Upper lobe of right lung (tissue), 1 donor: ENCODE results near the gene GPC3. TPM values are rescaled to one million over a fixed set of nuclear protein-coding genes. Genes with fewer than 3 reads are reported as not detected.

ENCODE experiments used
- ATAC-seq: fragments of 200-7000 bp; cut with Tn5 transposase; one replicate; pipeline ENCODE4 v1.9.1; 2020; ENCODE audit warnings: mild to moderate bottlenecking, moderate library complexity
- DNase-seq: peaks from one replicate; pipeline ENCODE4 v3.0.0-alpha.2; 2020
- H3K27ac ChIP-seq: fragments of 200-600 bp; one replicate; pipeline ENCODE4 v1.8.0; 2022
- H3K27me3 ChIP-seq: fragments of 200-600 bp; one replicate; pipeline ENCODE4 v1.8.0; 2022; ENCODE audit warnings: mild to moderate bottlenecking
- H3K36me3 ChIP-seq: fragments of 200-600 bp; one replicate; pipeline ENCODE4 v1.8.0; 2022
- H3K4me1 ChIP-seq: fragments of 200-600 bp; one replicate; pipeline ENCODE4 v1.8.0; 2022
- H3K4me3 ChIP-seq: fragments of 200-600 bp; one replicate; pipeline ENCODE4 v1.8.0; 2022; ENCODE audit warnings: mild to moderate bottlenecking
- H3K9me3 ChIP-seq: fragments of 200-600 bp; one replicate; pipeline ENCODE4 v1.8.0; 2022
- intact Hi-C: fragments of 100-400 bp; cut with DNase I; formaldehyde crosslinking; loops from one replicate; pipeline ENCODE4 v1.11.0; 2022
- total RNA-seq: library from RNA; stranded (reverse); fragmentation: NEBNext Ultra II Directional; extraction: Animal tissue kit (Norgen Biotek cat#: 25700); gene quantifications from one replicate; pipeline ENCODE4 v1.2.1, GENCODE V29; 2021
- TF ChIP-seq, protein P1 (sequence below): fragments of 200-600 bp; IDR thresholded peaks from one replicate; pipeline ENCODE4 v1.8.0; 2022; ENCODE audit warnings: antibody characterized with exemption
- donor health status: DM: no; HTN: yes; CAD: no; lungs with severe emphysema.

The GPC3 gene
- total RNA-seq, 1 donor from 2014 or later: 67.7 TPM

DNA sequence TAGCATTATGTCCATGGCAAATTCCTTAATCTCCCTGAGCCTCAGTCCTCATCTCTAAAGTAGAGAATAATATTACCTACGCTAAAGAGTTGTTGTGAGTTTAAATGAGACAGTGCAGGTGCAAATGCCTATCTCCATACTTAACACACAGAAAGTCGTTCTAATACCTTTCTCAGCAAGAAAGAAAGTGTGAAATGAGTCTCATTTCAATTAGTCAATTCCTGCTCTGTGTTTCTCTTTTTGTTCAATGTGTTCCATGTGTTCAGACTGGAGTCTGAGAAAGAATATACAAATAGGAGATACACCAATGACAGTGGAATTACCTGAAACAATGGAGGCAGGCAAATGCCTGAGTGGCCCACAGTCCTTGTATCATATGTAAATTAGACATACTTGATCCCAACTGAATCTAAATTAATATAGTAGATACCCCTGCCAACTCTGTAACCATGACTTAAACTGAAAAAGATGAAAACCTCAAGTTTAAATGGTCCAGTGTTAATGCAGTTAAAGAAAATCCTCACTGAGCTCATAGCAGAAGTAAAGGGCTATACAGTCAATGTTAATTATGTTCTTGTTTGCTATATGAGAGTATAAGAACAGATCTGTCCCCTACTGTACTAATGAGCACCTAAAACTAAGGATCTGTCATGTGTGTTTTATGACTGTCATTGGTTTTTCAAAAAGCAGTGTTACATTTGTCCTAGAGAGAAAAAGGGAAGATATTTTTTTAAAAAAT lies 68.2 kb downstream of the GPC3 start:
- Histone ChIP-seq H3K27ac (no peak overlapping the region), H3K4me3 (no peak overlapping the region), H3K9me3 (no peaks in the 10 kb centered on the region), H3K4me1 (no peaks in the 10 kb centered on the region), H3K36me3 (no peaks in the 10 kb centered on the region), H3K27me3 (no peaks in the 10 kb centered on the region)
- ATAC-seq (no peak), DNase-seq (no peak)
- intact Hi-C loops: no loop called here
- TF ChIP-seq, protein P1, sequence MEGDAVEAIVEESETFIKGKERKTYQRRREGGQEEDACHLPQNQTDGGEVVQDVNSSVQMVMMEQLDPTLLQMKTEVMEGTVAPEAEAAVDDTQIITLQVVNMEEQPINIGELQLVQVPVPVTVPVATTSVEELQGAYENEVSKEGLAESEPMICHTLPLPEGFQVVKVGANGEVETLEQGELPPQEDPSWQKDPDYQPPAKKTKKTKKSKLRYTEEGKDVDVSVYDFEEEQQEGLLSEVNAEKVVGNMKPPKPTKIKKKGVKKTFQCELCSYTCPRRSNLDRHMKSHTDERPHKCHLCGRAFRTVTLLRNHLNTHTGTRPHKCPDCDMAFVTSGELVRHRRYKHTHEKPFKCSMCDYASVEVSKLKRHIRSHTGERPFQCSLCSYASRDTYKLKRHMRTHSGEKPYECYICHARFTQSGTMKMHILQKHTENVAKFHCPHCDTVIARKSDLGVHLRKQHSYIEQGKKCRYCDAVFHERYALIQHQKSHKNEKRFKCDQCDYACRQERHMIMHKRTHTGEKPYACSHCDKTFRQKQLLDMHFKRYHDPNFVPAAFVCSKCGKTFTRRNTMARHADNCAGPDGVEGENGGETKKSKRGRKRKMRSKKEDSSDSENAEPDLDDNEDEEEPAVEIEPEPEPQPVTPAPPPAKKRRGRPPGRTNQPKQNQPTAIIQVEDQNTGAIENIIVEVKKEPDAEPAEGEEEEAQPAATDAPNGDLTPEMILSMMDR: no peak

DNA sequence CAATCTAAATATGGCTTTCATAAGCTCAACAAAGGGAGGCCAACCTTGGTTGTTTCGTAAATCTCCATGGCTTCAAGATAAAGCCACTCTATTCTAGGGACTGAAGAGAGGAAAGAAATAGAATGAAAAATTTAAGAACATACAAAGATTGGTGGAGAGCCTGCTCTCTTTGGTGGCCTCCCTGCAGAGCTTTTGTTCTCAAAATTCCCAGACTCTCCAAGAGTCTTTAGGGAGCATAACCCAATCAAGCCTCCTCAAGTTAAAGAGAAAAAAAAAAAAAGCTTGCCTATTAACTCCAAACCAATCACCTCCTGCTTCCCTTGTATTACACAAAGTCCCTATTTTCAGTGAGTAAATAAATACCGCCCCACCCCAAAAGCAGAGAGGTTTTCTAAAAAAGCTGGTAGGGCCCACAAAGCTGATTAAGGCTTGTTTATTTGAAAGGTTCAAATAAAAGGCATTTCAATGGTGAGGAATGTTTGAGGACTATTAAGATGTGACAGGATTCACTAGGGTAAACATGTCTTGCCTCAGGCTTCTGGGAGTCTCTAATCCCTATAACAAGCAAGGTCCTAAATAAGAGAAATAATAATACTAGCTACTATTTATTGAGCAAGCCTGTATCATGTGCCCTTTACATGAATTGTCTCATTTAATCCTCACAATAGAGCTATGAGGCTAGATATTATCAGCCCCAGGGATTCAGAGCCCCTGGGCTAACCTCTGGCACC lies 71.6 kb downstream of the GPC3 start:
- Histone ChIP-seq H3K27me3 (no peaks in the 10 kb centered on the region), H3K4me3 (no peak overlapping the region), H3K9me3 (no peaks in the 10 kb centered on the region), H3K27ac (no peak overlapping the region), H3K36me3 (no peaks in the 10 kb centered on the region), H3K4me1 (no peaks in the 10 kb centered on the region)
- TF ChIP-seq, protein P1: no peak
- no peak for ATAC-seq
- intact Hi-C loops: no loop called here
- no peak for DNase-seq

DNA sequence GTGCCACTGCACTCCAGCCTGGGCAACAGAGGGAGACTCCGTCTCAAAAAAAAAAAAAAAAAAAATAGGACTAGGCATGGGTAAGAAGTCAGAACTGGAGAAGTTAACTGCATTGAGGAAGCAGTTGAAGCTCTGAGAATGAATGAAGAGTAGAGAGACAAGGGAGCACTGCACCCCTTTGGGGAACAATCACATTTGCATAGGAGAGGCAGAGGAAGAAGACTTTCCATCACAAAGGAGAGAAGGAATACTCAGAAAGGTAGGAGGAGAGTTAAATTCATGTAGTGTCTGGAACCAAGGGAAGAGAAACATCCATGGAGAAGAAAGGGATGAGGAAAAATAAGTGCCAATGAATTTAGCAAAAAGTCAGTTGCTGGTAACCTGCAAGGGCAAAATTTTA lies 72.4 kb downstream of the GPC3 start:
- Histone ChIP-seq H3K27me3 (no peaks in the 10 kb centered on the region), H3K4me1 (no peaks in the 10 kb centered on the region), H3K27ac (no peak overlapping the region), H3K9me3 (no peaks in the 10 kb centered on the region), H3K4me3 (no peak overlapping the region), H3K36me3 (no peaks in the 10 kb centered on the region)
- intact Hi-C loops: no loop called here
- TF ChIP-seq, protein P1: no peak
- ATAC-seq (no peak), DNase-seq (no peak)

DNA sequence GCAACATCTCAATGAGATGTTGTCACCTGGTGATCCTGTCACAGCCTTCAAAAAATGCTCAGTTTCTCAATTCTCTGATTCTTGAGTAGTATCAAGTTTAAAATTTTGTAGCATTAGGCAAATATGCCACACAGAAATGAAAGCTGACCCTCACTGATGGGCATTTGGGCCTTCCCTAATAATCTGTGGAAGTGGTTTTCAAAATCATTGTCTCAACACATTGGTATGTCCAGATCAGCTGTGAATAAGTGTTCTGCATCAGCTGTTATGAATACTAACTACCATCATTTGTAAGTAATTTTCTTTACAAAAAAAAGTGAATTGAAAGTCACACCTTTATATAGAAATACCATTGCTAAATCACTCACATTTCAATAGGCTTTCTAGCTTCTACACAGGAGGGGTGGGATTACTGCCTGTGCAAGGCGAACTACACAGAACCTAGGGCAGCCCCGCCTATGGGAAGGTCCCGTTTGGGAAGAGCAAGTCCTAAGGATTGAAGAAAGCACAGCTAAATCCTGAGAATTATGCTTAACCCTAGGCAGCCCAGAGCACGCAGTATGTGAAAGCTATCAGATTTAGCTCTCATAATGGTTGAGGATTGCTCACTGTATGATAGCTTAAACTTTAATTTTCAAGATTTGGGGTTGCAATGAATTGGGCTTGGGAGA lies 73.4 kb downstream of the GPC3 start:
- H3K36me3 ChIP-seq: no peaks in the 10 kb centered on the region
- intact Hi-C loops: no loop called here
- TF ChIP-seq, protein P1: no peak
- no peaks in the 10 kb centered on the region for H3K9me3 ChIP-seq
- no peaks in the 10 kb centered on the region for H3K4me1 ChIP-seq
- no peak overlapping the region for H3K27ac ChIP-seq
- no peaks in the 10 kb centered on the region for H3K27me3 ChIP-seq
- ATAC-seq (no peak), DNase-seq (no peak)
- H3K4me3 ChIP-seq: no peak overlapping the region

DNA sequence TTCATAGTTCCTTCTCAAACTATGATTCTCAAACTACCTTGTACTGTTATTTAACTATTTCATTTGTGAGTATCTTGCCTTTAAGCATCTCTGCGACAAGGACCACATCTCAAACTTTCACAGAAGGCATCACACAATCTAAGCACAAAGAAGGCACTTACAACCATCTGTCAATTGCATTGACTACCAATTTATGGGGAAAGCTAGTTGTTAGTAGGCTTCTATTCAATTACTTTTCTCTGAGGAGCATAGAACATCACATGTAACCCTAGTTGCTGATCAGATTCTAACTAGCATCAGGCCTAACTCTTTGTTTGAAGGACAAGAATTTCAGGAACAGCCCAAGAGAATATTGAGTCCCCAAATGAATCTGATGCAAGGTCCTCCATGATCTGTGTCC lies 74.9 kb downstream of the GPC3 start:
- H3K36me3 ChIP-seq: no peaks in the 10 kb centered on the region
- no peaks in the 10 kb centered on the region for H3K27me3 ChIP-seq
- intact Hi-C loops: no loop called here
- TF ChIP-seq, protein P1: no peak
- no peak overlapping the region for H3K27ac ChIP-seq
- H3K4me1 ChIP-seq: no peaks in the 10 kb centered on the region
- ATAC-seq: no peak
- no peaks in the 10 kb centered on the region for H3K9me3 ChIP-seq
- no peak for DNase-seq
- H3K4me3 ChIP-seq: no peak overlapping the region
